Fibroblast of peridontal ligament (primary cell): ENCODE results near the gene BORCS6.

Experiments
- DNase-seq: peaks from one replicate; pipeline ENCODE4 v3.0.0-alpha.2; 2010; ENCODE audit errors: extremely low read depth

The BORCS6 gene

GRCh38 chr17:8154608-8155155, 35.3 kb downstream of the BORCS6 start:
- peak; percentile 24 for DNase-seq

- DNase-seq = peak; percentile 99
These were observed 35.9 kb downstream of the BORCS6 start for GRCh38 chr17:8153957-8154607.

GRCh38 chr17:8153525-8153956, 36.4 kb downstream of the BORCS6 start:
- DNase-seq = peak; percentile 95

- no peak for DNase-seq
These were observed 36.9 kb downstream of the BORCS6 start for GRCh38 chr17:8153031-8153451.

- DNase-seq = peak; percentile 87
These were observed 37.7 kb downstream of the BORCS6 start, which contains the start of gene PER1 for GRCh38 chr17:8152112-8152775. PER1 (minus strand) TSS chr17:8152404; CDS start chr17:8150706, 1,698 bp downstream.

- peak; percentile 83 for DNase-seq
These were observed 38.3 kb downstream of the BORCS6 start for GRCh38 chr17:8151641-8152111.

GRCh38 chr17:8151120-8151640, 38.8 kb downstream of the BORCS6 start:
- DNase-seq = peak; percentile 85

- no peak for DNase-seq
These were observed 39.5 kb downstream of the BORCS6 start for GRCh38 chr17:8150194-8151119.

- DNase-seq = no peak
These were observed 40.4 kb downstream of the BORCS6 start for GRCh38 chr17:8149419-8150193.

GRCh38 chr17:8148560-8148959, 41.4 kb downstream of the BORCS6 start:
- no peak for DNase-seq

GRCh38 chr17:8147805-8148404, 42.1 kb downstream of the BORCS6 start:
- no peak for DNase-seq

- no peak for DNase-seq
These were observed 42.7 kb downstream of the BORCS6 start for GRCh38 chr17:8147141-8147804.

GRCh38 chr17:8146381-8147140, 43.4 kb downstream of the BORCS6 start:
- DNase-seq = no peak

GRCh38 chr17:8145811-8146210, 44.2 kb downstream of the BORCS6 start:
- no peak for DNase-seq

- DNase-seq = no peak
These were observed 45.4 kb downstream of the BORCS6 start for GRCh38 chr17:8144401-8145231.

- DNase-seq = no peak
These were observed 46.2 kb downstream of the BORCS6 start for GRCh38 chr17:8143581-8144400.

- DNase-seq = no peak
These were observed 46.9 kb downstream of the BORCS6 start for GRCh38 chr17:8142887-8143580.
